Measurements from ENCODE around the gene ZNF407.

Gene ZNF407

GRCh38 chr18:74897971-74898657 lies 300.4 kb downstream of the ZNF407 start:
- no peak for DNase-seq

- DNase-seq: no peak
Observed at GRCh38 chr18:74898965-74899364, 301.3 kb downstream of the ZNF407 start.

- no peak for DNase-seq
Observed at GRCh38 chr18:74899554-74899953, 301.9 kb downstream of the ZNF407 start.

GRCh38 chr18:74901362-74902146 lies 303.9 kb downstream of the ZNF407 start:
- DNase-seq: no peak

- DNase-seq: no peak
Observed at GRCh38 chr18:74902147-74902455, 304.4 kb downstream of the ZNF407 start.

- no peak for DNase-seq
Observed at GRCh38 chr18:74905247-74905646, 307.6 kb downstream of the ZNF407 start.

GRCh38 chr18:74906184-74906583 lies 308.5 kb downstream of the ZNF407 start:
- no peak for DNase-seq

- DNase-seq: no peak
Observed at GRCh38 chr18:74914052-74914591, 316.5 kb downstream of the ZNF407 start.

GRCh38 chr18:74914648-74915047 lies 317.0 kb downstream of the ZNF407 start:
- DNase-seq: no peak

GRCh38 chr18:74916773-74917393 lies 319.2 kb downstream of the ZNF407 start:
- DNase-seq: no peak

GRCh38 chr18:74918276-74918790 lies 320.7 kb downstream of the ZNF407 start:
- no peak for DNase-seq

- no peak for DNase-seq
Observed at GRCh38 chr18:74921057-74921820, 323.6 kb downstream of the ZNF407 start.

GRCh38 chr18:74926051-74926450 lies 328.4 kb downstream of the ZNF407 start:
- DNase-seq: no peak

- DNase-seq: no peak
Observed at GRCh38 chr18:74928194-74928968, 330.7 kb downstream of the ZNF407 start.

GRCh38 chr18:74929110-74929509 lies 331.4 kb downstream of the ZNF407 start:
- no peak for DNase-seq

GRCh38 chr18:74930616-74931015 lies 332.9 kb downstream of the ZNF407 start:
- no peak for DNase-seq

- DNase-seq: no peak
Observed at GRCh38 chr18:74933930-74934329, 336.3 kb downstream of the ZNF407 start.

GRCh38 chr18:74935434-74935833 lies 337.8 kb downstream of the ZNF407 start:
- DNase-seq: no peak

GRCh38 chr18:74936343-74936742 lies 338.7 kb downstream of the ZNF407 start:
- no peak for DNase-seq

GRCh38 chr18:74937291-74937690 lies 339.6 kb downstream of the ZNF407 start:
- DNase-seq: no peak

- no peak for DNase-seq
Observed at GRCh38 chr18:74940856-74941255, 343.2 kb downstream of the ZNF407 start.

- no peak for DNase-seq
Observed at GRCh38 chr18:74942319-74942910, 344.7 kb downstream of the ZNF407 start.

Measured in cerebellar nuclear complex (tissue), 1 donor.